GM19372 (cell line): ENCODE data around the gene KMT2E.

Experiments
- ATAC-seq: cut with Tn5 transposase; IDR thresholded peaks from one replicate; pipeline ENCODE4 v1.9.1; 2021; ENCODE audit warnings: mild to moderate bottlenecking, low read depth, moderate library complexity; ENCODE audit not compliant: unreplicated experiment

Gene KMT2E

DNA sequence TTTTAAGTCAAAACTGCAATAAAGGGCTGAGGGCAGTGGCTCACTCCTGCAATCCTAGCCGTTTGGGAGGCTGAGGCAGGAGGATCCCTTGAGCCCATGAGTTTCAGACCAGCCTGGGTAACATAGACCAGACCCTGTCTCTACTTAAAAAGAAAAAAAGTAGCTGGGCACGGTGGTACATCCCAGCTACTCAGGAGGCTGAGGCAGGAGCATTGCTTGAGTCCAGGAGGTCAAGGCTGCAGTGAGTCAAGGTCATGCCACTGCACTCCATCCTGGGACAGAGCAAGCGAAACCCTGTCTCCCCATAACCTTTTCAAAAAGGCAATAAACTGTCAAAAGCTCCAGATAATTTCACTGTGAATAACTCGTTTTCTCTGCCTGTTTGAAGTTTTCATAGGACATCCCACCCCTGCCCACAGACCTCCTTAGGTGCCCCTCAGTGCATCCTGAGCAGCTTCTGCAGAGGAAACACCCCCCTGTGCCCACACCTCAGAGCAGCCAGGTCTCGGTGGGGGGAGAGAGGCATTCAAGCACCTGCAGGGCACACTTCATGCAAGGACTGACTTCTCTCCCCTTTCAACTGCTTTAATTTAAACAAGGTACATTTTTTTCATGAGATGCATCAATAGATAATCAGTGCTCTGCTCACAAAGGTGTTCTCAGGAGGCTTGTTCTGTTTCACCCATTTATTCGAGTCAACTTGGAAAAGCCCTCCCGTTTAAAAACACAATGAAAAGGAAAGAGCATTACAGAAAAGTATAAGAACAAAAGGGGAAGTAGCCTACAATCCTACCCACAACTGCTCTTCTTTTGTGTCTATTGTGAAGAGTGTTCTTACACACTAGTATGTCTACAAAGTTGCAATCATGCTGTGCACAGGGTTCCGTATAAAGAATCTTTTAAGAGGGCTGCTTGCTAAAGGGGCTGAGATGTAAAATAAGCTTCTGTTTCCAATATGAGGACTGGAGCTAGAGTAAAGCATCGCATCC, 104.9 kb downstream of the KMT2E start:
- ATAC-seq = no peak

DNA sequence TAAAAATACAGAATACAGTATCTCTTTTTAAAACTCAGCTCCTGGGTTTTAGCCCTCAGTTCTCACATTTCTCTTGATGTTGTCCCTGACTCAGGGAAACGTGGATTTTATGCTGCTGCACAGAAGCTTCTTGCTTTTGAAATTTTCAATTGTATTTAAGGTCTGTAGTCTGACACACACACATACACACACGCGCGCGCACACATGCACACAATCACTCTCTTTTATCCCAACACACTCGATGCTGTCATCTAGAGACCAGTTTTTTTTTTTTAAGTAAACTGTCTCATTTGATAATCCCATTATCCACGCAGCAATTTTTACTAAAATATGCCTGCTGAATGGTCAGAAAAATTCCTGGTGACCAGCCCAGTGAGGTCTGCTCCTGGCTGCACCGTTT, 108.6 kb downstream of the KMT2E start:
- ATAC-seq = no peak

DNA sequence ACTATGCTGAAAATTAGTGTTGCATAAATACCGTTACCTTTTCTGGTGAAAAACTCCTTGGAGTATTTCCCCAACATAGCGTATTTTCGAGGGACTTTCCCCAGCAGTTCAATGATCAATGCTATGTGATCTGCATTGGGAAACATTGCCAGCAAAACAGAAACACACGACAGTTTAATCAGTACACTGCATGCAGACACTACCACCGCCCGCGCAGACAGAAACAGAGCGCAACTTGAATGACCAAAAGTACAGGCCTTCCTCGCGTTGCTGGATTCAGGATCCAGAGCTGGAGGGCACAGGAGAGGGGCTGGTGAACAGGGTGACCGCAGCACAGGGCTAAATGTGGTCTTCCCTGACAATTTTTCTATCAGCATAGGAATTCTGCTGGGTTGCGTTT, 111.7 kb downstream of the KMT2E start:
- no peak for ATAC-seq

DNA sequence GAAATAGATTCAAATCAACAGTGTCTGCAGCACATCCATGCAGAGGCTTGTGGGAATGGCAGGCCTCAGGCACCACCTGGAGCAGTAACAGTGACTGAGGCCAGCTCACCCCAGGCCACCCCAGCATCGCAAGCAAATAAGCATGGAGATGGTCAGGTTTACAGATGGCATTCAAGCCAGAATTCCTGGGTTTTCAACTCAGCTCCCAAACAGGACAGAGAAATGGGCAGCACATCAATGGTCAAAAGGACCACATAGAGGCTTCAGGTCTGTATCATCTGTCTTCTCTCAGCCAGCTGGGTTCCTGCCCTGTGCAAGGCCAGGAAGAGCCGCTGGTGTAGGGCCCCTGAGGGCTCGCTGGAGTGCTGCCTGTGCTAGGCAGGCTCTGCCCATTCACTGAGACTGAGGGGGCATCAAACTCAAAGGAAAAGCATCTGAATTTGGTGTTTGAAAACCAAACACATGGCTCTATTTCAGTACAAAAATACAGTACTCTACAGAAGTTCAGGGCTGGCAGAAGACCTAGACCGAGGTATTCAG, 112.5 kb downstream of the KMT2E start:
- no peak for ATAC-seq

DNA sequence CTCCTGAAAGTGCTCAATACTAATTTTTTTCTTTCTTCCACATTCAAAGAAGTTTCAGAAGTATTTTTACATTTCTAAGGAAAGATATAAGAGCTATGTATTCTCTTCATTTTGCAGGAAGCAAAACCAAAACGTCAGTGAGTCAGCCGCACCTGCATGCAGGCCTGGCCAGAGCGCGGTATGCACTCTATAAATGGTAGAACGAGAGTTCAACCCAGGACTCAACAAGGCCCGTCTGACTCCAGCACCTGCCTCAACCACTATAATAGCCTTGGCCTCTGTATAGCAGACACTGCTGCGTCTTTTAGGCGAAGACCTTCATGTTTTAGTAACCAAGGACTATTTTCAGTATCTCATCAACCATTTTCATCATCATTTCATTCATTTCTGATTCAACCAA, 113.2 kb downstream of the KMT2E start:
- ATAC-seq = no peak

DNA sequence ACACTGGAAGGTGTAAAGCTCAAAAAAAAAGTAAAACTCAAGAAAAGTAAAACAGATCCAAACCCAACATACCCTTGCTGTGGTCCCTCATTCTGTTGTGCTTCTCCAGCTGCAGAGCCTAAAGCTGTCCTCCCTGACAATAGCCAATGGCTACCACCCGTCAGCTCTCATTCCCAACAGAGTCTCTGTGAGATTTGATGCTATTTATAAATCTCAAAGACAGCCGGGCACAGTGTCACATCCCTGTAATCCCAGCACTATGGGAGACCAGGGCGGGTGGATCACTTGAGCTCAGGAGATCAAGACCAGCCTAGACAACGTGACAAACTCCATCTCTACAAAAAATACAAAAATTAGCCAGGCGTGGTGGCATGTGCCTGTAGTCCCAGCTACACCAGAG, 116.0 kb downstream of the KMT2E start:
- no peak for ATAC-seq

DNA sequence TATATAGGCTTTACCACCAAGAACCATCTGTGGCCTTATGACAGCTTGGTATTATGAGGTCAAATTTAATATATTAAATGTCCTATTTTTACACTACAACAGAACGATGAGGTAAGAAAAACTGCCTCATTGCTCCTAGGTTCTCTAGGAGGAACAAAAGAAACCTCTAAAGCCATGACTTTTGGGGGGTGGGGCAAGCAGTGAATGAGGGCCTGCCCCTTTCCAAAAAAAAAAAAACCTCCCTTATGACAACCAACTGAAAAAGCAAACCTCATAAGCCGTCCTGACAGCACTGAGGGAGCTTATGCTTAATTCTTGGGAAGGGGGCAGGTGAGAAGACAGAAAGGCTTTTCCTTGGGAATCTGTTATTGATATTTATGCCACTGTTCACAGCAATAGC, 116.6 kb downstream of the KMT2E start:
- no peak for ATAC-seq

DNA sequence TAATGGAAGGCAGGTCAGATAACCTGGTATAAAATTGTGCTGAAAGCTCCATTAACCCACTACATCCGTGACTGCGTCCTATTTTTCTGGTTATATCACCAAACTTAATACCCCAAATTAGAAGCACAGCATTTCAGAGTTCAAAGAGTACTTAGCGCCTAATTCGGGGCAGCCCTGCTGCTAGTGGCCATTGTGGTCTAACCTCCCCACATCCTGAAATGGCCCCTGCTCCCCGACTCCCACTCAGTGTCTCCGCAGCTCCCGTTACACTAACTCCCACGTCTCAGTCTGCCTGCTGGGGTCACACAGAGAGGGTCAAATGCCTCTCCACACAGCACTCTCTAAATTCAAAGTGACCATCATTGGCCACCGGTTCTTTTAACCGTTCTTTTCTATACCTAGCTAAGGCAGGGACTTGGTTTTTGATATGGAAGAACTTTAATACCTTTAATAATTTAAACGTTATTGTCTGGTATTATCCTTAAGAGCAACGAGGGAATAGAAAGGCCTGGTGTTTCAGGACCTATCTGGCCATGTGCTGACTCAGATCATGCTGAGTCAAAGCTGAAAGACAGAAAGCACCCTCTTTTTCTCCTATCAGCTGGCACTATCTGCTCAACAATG, 117.1 kb downstream of the KMT2E start:
- peak; percentile 55 for ATAC-seq

DNA sequence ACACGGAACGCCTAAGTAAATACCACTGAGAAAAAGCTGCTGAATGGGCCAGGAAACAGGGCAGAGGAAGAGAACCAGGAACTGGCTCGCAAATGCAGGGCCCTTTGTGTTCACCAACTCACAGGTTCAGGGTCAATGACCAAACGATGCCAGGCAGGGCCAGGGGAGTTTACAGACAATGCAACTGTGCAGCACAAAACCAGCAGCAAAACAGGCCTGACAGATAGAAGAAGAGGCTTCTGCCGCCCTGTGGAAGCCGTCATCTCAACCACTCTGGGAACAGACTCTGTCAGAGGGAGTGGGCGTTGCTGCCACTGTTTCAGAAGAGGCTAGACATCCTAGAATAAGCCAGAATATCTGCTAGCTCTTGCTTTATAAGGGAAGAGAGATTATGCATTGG, 117.9 kb downstream of the KMT2E start:
- ATAC-seq = no peak

DNA sequence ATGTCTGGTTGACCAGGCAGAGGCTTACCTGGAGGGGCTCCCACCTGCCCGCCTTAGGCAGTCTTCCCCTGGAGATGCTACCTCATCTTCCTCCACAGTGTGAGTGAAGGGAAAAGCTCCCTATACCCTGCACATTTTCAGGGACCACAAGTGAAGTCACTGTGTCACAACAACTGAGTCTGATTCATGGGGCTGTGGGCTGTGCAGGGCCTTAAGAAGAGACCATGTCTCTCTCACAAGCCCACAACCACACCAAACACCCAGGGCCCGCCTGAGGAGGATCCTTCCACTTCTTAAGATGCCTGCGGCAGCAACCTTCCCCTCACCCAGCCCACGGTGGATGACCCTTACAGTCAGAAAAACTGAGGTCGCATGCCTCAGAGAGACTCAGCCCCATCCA, 118.3 kb downstream of the KMT2E start:
- no peak for ATAC-seq

DNA sequence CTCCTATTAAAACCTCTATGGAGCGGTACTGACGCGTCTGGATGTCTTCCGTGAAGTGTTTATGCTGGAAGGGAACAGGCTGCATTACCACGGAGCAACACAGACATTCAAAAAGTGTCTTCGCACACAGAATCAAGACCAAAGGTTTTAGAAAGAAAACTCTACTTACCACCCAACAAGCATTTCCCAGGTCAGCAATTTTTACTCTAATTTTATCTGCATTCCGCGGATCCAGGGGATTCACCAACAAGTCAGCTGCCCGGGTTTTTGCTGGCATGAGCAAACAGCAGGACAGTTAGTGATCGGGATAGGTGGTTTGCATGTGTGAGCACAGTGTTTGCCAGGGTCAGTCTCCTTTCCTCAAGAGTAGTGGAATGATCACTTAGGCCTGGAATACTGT, 118.8 kb downstream of the KMT2E start:
- ATAC-seq = no peak

DNA sequence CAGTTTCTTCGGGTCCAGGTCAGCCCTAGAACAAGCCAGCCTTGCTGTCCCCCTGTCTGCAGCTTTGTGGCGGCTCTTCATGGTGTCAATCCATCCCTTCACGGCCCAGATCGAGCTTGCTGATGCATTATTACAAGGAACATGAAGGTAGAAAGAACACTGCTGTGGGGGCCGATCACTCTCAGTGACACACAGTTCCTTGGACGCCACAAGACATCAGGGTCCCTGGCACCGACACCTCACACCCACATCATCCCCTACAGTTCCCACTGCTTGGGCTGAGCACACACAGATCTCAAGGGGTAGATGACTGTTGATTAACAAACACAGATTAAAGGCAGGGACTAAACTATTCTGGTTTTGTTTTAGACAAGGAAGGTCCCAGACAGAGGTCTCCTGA, 119.4 kb downstream of the KMT2E start:
- no peak for ATAC-seq

DNA sequence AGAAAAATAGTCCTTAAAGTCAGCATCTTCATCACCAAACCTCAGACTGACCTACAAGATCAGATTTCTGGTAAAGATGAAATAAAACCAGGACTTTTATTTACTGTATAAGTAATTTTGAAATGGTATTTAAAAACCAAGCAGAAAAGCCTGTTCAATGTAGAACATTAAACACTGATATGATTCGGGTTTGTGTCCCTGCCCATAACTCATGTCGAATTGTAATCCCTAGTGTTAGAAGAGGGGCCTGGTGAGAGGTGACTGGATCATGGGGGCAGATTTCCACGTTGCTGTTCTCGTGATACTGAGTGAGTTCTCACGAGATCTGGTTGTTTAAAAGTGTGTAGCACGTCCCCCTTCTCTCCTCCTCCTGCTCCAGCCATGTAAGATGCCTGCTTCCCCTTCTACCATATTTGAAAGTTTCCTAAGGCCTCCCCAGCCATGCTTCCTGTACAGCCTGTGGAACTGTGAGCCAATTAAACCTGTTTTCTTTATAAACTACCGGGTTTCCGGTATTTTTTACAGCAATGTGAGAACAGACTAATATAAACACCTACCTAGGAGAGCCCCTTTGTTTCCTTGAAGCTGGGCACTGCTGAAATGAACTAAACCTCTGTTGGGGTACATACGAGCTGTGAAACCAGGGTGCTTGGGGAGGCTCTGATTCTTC, 120.1 kb downstream of the KMT2E start:
- no peak for ATAC-seq

DNA sequence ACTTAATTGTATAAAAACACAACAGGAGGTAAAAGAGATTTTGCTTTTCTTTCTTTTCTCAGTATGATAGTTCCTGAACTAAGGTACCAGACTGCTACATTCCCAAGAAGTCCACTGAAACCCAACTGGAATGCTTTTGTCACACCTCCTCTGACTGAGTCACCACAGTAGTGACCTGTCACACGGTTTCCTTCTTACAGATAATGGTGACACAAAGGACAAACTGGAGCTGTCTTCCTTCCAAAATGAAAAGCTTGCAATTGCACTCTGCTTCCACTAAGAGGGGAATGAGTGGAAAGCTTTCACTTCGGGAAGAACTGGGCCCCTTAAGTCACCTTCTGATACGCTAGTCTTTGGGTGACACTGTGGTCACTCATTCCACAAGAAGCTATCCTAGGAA, 122.2 kb downstream of the KMT2E start:
- no peak for ATAC-seq

DNA sequence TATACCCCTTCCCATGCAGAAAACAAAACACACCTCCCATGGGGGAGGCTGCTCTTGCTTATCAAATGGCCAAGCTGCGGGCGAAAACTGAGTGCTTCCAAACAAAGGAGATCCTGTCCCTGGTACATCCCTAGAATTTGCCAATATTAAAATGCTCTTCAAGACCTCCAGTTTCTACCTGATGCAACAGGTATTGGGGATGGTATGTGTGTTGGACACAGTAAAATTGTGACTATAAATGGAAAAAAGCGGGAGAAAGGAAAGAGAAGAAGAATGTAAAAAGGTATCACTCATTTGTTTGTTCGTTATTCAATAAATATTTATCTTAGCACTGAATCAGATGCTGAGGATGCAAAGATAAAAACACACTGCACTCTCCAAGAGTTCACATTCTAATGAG, 123.9 kb downstream of the KMT2E start:
- no peak for ATAC-seq

DNA sequence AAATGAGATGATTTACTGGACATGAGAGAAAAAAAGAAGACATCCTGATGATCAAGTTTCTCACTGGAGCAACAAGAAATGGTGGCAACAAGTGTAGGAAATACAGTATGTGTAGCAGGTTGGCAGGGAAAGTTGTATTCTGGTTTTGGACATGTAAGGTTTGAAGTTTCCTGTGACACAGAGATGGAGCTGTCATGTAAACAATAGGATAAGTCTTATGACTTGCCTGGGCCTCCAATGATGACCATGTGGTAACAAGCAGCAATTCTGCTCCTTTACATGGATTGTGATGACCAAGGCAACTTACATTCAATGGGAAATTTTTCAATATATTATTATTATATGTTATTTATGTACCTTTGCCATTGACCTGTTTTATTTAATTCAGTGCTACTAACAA, 125.4 kb downstream of the KMT2E start:
- no peak for ATAC-seq

DNA sequence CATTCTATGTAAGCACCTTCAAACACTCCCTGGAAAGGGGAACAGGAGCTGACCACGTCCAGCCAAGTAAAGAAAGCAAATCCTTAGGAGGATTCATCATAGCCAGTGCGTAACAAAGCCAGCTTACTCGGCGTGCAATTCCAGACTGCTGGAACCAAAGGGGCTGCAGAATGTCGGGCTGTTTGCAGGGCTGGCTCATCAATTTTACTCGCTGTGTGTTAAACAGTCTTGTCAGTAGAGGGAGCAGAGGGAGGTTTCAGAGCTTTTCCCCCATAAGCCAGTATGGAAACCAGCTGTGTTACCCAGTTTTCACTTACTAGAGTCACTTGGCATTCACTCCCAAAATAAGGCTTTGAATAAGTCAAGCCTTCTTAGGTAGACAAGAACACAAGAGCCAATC, 127.1 kb downstream of the KMT2E start:
- ATAC-seq = no peak

DNA sequence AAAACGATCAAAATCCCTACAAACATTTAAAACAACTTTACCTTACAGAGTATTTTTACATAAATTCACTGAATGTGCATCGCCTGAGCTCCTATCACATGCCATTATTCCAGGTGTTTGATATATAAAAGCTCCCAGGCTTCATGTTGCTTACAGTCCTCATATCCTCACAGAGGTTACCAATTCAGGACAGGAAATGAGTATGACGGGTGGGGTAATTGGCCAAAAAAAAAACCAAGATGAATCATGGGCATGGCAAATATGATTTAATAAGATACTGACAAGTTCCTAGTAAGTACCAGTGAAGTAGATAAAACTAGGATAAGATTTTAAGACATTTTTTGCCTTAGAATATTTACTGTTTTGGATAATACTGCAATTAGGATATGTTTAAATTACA, 135.8 kb downstream of the KMT2E start:
- no peak for ATAC-seq

DNA sequence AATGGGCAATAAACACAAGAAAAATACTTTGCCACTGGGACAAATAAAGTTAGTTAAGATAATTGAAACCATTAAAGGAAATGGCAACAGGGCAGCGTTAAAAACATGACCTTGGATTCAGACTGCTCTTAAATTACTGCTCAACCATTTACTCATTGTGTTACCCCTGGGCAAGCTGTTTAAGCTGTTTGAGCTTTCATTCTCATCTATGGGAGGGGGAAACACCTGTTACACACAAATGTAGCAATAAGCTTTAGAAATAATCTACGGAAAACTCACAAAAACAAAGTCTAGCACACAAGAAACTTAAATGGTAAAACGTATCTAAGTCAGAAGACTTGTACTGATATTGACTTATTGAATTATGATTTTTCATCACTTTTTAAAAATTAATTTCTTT, 137.1 kb downstream of the KMT2E start:
- no peak for ATAC-seq

DNA sequence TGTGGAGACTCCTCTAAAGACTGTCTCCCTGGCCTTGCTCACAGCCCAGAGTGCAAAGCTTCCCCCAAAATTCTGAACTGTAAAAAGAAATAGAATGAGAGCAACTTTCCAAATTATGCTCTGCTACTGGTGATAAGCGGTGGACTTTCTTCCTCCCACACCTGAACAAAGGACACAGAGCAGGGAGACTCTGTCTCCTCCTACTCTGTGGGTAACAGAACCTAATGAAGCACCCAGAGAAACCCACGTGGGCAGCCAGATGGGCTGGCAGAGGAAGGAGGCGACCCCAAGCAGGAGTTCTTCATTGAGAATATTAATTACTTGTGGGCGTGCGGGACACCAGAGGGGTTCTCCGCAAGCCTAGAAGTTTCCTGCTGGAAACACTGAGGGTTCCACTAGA, 139.5 kb downstream of the KMT2E start:
- ATAC-seq = no peak

DNA sequence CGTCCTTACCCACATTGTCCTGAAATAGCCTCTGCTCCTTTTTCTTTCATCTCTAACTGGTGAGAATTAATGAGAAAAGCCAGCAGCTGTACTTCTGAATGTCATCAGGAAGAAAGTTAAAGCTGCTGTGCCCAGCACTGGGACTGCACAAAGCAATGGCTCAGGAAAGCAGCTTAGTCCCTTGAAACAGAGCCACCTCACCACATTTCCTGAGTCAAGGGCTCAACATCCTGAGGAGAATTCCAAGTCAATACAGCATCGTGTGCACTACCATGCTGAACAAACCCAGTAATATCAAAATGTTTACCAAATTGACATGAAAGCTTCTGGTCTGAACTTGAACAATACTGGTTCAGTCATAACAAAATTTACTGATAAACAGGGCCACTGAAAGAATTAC, 140.1 kb downstream of the KMT2E start:
- no peak for ATAC-seq
